IPS-18c (cell line): Measurements from ENCODE around the gene CEP63.

Source experiments
- H3K4me3 ChIP-seq: 2 replicates; pipeline ENCODE4 v1.7.0; 2013; ENCODE audit warnings: low read depth, mild to moderate bottlenecking, low read length, moderate library complexity; ENCODE audit not compliant: insufficient read depth
- H3K9me3 ChIP-seq: one replicate; pipeline ENCODE4 v1.6.1; 2013; ENCODE audit warnings: mild to moderate bottlenecking, low read length, moderate library complexity; ENCODE audit not compliant: control insufficient read depth, insufficient read depth

Gene CEP63

GRCh38 chr3:134463676-134464063 lies 22.2 kb upstream of the CEP63 start:
- Histone ChIP-seq H3K9me3 (no peaks in the 10 kb centered on the region), H3K4me3 (no peak overlapping the region)

GRCh38 chr3:134464064-134464688 lies 21.7 kb upstream of the CEP63 start:
- Histone ChIP-seq H3K9me3 (no peaks in the 10 kb centered on the region), H3K4me3 (no peak overlapping the region)

GRCh38 chr3:134464689-134465365 lies 21.0 kb upstream of the CEP63 start:
- H3K4me3 ChIP-seq: no peak overlapping the region
- no peaks in the 10 kb centered on the region for H3K9me3 ChIP-seq

DNA sequence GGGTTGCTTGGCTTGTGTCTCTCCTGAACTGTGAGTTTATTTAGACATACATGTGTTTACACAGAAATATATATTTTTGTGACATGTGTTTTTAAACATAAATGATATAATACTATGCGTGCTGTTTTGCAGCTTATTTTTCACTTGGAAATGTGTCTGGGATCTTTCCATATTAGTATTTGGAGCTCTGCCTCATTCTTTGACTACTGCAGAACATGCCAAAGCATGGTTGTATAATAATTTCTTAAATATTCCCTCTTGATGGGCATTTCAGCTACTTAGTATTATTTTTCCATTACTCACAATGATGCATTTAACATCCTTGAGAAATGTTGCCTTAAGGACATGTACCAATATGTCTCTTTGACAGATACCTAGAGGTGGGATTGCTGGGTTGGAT lies 19.5 kb upstream of the CEP63 start:
- no peak overlapping the region for H3K4me3 ChIP-seq
- no peaks in the 10 kb centered on the region for H3K9me3 ChIP-seq

DNA sequence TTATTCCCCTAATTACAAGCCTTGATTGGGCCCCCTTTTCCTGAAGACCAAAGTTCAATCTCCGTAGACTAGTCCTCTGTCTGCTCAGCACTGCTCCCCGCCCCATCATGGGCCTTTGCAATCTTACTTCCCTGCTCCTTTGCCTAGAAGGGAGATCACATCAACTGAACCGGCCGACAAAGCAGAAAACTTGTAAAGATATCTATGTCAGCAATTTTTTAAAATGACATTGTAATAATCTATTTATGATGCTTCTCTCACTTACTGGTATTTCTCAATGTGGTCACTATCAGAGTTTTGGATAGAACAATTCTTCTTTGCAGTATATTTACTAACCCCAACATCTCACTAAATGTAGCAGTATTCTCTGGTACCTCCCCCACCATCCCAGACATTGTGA lies 17.3 kb upstream of the CEP63 start:
- Histone ChIP-seq H3K4me3 (no peak overlapping the region), H3K9me3 (no peaks in the 10 kb centered on the region)

GRCh38 chr3:134471521-134472193 lies 14.2 kb upstream of the CEP63 start:
- no peak overlapping the region for H3K4me3 ChIP-seq

GRCh38 chr3:134472831-134473230 lies 13.0 kb upstream of the CEP63 start:
- H3K9me3 ChIP-seq: no peaks in the 10 kb centered on the region
- H3K4me3 ChIP-seq: no peak overlapping the region

More at GRCh38 chr3:134471521-134472193, 14.2 kb upstream of the CEP63 start:
- H3K9me3 ChIP-seq: no peaks in the 10 kb centered on the region

DNA sequence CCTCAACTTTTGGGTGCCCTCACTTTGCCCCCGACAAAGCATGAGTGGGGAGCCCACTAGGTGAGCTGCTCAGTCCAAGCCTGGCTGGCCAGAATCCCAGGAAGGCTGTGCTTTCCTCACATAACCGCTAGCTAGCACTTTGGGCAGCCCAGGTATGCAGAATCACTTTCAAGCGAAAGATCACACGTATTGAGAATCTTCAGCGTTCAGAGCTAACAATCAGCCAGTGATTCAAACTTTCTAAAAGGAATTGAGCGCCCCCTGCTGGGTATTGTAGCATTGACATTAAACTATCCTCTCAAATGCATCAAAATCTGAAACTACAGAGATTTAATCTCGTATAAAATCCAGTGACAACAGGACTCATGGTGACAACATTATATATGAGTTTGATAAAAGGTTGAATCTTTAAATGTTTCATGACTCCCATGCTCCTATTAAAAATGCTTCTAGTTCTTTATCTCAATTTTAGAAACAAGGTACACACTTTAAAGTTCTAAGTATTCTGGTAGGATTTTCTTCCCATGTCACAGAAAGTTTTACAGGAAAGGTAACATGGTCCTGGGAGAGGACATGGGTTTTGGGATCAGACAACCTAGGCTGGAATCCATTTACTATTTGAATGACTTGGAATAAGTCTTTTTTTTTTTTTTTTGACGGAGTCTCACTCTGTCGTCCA lies 11.8 kb upstream of the CEP63 start:
- no peak overlapping the region for H3K4me3 ChIP-seq

GRCh38 chr3:134474956-134475355 lies 10.9 kb upstream of the CEP63 start:
- no peaks in the 10 kb centered on the region for H3K9me3 ChIP-seq
- no peak overlapping the region for H3K4me3 ChIP-seq

More for the DNA sequence above, 11.8 kb upstream of the CEP63 start:
- H3K9me3 ChIP-seq: no peaks in the 10 kb centered on the region

- Histone ChIP-seq H3K9me3 (no peaks in the 10 kb centered on the region), H3K4me3 (no peak overlapping the region)
Measured at GRCh38 chr3:134476306-134476705, 9.6 kb upstream of the CEP63 start.

DNA sequence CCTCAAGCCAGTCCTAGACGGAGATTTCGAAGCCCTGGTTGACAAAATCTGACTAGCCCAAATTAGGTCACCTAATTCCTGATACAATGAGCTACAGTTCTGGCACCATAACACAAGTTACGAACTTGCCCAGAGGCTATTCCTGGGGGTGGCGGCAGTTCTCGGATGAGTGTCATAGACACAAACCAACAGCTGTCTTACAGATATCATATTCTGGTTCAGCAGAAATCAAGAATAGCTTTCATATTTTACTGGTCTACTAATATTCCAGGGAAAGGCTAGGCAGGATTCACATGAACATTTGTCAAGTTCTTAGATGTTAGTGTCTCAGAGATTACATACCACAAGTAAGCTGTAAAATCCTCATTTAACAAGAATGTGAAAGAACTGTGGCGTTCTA lies 8.9 kb upstream of the CEP63 start:
- H3K9me3 ChIP-seq: no peaks in the 10 kb centered on the region
- no peak overlapping the region for H3K4me3 ChIP-seq

DNA sequence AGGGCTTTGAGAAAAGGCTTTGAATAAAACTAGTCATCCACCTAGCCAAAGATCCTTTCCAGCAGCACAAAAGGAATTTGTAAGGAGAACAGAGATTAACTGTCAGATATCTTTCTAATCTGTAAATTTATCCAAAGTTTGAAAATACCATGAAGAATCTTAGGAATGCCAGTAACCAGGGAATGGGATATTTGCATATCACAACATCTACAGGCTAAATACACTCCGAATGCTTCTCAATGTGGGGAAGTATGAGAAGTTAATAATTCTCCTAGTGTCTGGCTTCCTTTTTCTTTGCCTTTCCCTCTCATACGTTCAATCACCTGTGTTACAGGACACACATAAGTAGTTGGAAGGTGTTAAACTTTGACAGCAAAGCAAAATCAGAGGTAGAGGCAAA lies 7.9 kb upstream of the CEP63 start:
- no peak overlapping the region for H3K4me3 ChIP-seq
- H3K9me3 ChIP-seq: no peaks in the 10 kb centered on the region

DNA sequence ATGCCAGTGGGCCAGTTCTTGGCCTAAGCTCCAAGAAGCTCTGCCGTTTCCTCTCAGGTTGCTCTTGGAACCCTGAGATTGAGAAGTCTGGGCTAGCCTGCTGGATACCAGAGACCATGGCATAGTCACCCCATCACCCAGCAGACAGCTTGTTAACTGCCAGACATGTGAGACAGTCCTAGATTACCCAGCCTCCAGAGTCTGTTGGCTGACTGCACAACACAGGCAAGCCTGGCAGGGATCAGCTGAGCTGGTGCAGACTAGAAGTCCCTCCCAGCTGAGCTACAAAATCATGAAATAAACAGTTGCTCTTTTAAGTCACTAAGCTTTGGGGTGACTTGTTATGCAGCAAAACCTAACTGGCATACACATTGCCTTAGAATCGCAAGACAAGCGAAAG lies 5.3 kb upstream of the CEP63 start:
- no peak overlapping the region for H3K4me3 ChIP-seq

GRCh38 chr3:134481166-134481565 lies 4.7 kb upstream of the CEP63 start:
- Histone ChIP-seq H3K4me3 (no peak overlapping the region), H3K9me3 (no peaks in the 10 kb centered on the region)

More for the DNA sequence above, 5.3 kb upstream of the CEP63 start:
- no peaks in the 10 kb centered on the region for H3K9me3 ChIP-seq

DNA sequence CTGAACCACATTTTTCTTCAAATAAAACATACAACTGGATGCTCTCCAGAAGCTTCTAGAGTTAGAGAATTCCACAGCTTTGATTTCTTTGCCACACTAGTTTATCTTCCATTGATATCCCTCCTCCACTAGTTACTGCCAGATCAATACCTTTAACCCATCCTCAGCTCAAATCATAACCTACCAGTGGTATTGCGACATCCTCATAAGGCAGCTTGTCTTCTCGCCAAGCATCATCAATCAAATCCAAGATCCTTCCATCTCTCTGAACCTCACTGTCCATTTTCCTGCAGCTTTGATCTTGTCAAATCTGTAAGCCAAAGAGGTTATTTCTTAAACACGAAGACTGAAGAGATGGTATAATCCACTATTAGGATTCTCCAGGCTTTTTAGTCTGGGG lies 3.2 kb upstream of the CEP63 start:
- Histone ChIP-seq H3K4me3 (no peak overlapping the region), H3K9me3 (no peaks in the 10 kb centered on the region)

DNA sequence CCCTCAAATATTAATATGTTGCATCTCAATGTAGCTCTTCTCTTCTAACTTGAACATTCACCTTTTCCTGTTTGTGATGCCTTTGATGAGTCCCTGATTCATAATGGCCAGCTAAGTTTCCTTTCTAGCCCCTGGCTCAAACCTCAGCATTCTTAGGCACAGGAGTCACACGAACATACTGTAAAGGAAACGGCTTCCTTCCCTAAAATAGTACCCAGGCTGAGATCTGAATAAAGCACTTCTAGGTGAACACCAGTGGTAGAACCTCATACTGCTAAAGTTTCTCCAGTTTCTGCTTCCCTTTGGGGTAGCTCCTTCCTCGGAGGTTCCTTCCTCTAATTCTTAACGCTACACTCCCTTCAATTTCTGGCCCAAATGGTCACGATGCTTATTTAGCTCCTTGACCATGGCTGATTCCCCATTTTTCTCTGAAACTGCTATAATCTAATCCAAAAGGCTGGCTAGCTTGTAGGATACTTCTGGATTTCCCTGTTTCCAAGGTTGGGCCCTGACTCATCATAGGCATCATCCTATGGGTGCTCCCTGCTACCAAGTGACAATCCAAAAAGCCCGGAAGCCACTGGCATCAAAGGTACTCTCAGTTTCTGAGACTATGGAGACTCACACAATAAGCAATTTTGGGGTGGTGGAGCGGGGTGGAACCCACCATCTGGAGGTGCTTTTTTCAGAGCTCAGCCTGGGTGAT lies 2.5 kb upstream of the CEP63 start:
- H3K4me3 ChIP-seq: no peak overlapping the region
- H3K9me3 ChIP-seq: no peaks in the 10 kb centered on the region

GRCh38 chr3:134485075-134485717 lies 661 bp upstream of the CEP63 start:
- Histone ChIP-seq H3K9me3 (no peaks in the 10 kb centered on the region), H3K4me3 (peak overlapping the region; percentile 86)
